ENCODE results near the gene C1orf167.

GRCh38 chr1:11735531-11735853 lies 26.5 kb upstream of the C1orf167 start:
- TF ChIP-seq, protein P1, sequence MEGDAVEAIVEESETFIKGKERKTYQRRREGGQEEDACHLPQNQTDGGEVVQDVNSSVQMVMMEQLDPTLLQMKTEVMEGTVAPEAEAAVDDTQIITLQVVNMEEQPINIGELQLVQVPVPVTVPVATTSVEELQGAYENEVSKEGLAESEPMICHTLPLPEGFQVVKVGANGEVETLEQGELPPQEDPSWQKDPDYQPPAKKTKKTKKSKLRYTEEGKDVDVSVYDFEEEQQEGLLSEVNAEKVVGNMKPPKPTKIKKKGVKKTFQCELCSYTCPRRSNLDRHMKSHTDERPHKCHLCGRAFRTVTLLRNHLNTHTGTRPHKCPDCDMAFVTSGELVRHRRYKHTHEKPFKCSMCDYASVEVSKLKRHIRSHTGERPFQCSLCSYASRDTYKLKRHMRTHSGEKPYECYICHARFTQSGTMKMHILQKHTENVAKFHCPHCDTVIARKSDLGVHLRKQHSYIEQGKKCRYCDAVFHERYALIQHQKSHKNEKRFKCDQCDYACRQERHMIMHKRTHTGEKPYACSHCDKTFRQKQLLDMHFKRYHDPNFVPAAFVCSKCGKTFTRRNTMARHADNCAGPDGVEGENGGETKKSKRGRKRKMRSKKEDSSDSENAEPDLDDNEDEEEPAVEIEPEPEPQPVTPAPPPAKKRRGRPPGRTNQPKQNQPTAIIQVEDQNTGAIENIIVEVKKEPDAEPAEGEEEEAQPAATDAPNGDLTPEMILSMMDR (conservative IDR thresholded peaks at IDR 0.05): no peak
- TF ChIP-seq ZFX (IDR thresholded peaks at IDR 0.05): no peak
